GM20431 (cell line): ENCODE measurements around the gene PIGL.

Experiments used
- in situ Hi-C: fragments of 300-500 bp; cut with MseI, MboI; formaldehyde crosslinking; loops from one replicate; pipeline ENCODE4 v1.15.0; 2020; ENCODE audit warnings: low sequenced_read_pairs; ENCODE audit not compliant: unreplicated experiment

PIGL gene

GRCh38 chr17:16346721-16347271 is 129.8 kb downstream of the PIGL start:
- in situ Hi-C loops: no loop called here

GRCh38 chr17:16348586-16348985 is 131.6 kb downstream of the PIGL start:
- in situ Hi-C loops: no loop called here

- in situ Hi-C loops: no loop called here
Measured at GRCh38 chr17:16349431-16349830, 132.4 kb downstream of the PIGL start.

DNA sequence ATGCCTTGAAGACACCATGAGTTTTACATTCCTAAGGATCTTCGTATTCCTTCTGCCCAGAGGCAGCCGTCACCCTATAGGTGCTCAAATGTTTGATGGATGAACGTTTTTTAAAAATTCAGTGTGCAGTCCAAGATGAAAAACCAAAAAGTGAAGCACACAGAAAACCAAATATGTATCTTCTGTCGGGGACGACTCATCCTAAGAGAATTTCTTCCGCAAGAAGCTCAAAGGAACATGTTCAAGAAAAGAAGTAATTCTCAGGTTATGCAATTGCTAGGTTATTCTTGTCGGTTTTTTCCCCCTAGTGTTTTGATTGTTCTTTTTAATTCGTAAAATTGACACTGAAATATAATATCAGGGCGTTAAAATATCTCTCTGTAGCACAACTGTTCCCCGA is 134.8 kb downstream of the PIGL start:
- in situ Hi-C loops: no loop called here

DNA sequence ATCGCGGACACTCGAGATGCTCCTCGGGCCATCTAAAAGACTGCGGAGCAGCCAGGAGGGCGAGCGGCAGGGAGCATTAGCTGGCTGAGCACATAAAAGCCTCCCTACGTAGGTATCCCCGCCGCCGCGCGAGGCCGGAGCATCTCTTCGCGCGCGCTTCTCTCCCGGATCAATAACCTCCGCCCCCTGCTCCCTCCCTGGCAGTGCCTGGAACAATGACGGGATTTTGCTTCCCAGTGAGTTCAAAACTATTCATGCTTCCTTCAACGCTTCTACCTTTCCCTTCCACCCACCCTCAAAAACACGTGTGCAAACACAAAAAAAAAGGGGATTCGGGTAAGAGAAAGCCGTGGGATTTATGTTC is 135.3 kb downstream of the PIGL start:
- in situ Hi-C loops: no loop called here

- in situ Hi-C loops: no loop called here
Measured at GRCh38 chr17:16352667-16353316, 135.8 kb downstream of the PIGL start.

DNA sequence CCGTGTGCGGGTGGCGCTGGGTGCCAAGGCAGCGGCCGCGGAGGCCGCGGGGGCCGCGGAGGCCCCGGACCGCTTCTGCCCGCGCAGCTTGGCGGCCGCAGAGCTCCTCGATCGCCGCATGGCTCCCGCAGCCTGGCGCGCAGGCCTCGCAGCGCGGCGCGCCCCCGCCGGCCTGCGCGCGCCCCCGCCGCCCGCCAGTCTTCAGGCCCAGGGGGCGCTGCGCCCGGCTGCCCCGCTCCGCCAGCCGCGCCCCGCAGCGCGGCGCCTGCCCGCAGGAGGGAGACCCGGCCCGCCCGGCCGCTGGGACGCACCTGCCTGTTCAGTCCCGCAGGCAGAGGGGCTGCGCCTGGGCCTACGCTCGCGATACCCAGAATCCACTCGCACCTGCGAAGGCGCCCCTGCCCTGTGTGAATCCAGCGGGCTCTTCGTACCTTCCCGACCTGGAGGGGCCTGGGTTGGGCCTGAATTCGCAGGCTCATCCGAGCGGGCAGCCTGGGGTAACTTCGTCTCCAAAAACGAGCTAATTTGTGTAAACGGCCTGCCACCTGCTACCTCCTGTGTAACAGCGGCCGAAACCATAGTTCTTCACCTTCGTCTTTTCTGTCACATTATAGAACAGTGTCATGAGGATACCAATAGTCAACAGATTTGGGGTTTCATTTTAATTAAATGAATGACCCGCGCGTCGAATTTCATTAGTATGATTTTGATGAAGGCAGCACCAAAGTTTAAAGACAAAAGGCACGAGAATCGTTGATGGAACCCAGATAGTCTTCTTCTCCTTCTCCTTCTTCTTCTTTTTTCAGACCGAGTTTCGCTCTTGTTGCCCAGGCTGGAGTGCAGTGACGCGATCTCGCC is 136.5 kb downstream of the PIGL start, which contains the start of gene CENPV:
Gene CENPV (minus strand): TSS at position 153 of the 858 bp plus-strand sequence. CDS start 33 bp downstream, at position 120.
- in situ Hi-C loops: no loop called here

DNA sequence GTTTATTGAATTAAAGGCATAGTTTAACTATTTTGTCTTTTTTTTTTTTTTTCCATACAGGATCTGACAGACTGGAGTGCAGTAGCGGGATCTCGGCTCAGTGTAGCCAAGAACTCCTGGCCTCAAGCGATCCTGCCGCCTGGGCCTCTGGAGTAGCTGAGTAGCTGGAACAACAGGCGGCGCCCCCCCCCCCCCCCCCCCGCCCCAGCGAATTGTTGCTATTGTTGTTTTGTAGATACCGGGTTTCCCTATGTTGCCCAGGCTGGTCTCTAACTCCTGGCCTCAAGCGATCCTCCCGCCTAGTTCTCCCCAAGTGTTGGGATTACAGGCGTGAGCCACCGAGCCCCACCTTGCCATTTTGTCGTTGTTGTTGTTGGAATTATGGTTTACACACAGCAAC is 137.6 kb downstream of the PIGL start:
- in situ Hi-C loops: no loop called here

DNA sequence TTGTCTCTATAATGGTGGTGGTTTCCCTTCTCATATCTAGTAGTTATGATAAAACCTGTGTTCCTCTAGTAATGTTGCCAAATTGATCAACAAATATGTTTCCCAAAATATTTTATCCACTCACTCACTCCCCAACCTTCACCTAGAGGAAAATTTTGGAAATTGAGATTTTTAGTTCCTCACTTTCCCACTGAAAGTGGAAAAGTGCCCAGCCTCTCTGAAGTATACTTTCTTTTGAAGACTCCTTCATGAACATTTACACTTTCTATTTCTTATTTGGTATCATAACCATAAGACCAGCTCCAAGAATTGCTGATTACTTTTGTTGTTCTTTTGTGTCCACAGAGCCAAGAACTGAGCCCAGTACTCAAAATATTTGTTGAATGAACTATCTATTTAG is 141.4 kb downstream of the PIGL start:
- in situ Hi-C loops: no loop called here

DNA sequence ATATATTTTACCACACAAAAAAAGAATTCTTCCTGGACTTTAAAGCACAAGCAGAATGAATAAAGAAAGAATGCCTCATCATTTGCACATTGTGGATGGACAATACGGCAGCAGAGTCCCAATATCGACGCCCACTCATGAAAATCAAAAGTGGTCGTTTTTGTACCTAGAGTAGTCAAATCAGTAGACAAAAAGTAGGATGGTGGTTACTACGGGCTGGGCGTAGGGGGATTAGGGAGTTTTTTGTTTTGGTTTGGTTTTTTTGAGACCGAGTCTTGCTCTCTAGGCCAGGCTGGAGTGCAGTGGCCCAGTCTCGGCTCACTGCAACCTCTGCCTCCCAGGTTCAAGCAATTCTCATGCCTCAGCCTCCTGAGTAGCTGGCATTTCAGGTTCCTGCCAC is 144.9 kb downstream of the PIGL start:
- in situ Hi-C loops: loop anchor here (10.0 kb wide), 2 partner anchors 53 to 163 kb away; partner anchors contain the start of gene TRPV2

- in situ Hi-C loops: loop anchor here (10.0 kb wide), 2 partner anchors 51 to 161 kb away; partner anchors contain the start of gene TRPV2
Measured at GRCh38 chr17:16363749-16364536, 146.9 kb downstream of the PIGL start.

GRCh38 chr17:16364625-16365024 is 147.6 kb downstream of the PIGL start:
- in situ Hi-C loops: loop anchor here (10.0 kb wide), 2 partner anchors 50 to 160 kb away; partner anchors contain the start of gene TRPV2

DNA sequence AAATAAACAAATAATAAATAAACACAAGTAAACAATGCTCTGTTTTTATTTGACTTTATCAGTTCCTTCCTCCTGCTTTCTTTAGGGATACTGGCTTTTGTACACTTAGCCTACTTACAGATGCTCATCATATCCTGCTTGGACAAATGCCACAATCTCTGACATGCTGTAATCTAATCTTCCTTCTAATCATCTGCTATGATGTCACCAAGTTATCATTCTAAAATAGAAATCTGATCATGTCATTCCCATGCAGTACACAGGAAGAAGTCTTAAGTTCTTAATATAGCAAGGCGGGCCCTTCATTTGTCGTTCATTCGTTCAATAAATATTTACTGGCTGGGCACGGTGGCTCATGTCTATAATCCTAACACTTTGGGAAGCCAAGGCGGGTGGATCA is 154.7 kb downstream of the PIGL start:
- in situ Hi-C loops: no loop called here

DNA sequence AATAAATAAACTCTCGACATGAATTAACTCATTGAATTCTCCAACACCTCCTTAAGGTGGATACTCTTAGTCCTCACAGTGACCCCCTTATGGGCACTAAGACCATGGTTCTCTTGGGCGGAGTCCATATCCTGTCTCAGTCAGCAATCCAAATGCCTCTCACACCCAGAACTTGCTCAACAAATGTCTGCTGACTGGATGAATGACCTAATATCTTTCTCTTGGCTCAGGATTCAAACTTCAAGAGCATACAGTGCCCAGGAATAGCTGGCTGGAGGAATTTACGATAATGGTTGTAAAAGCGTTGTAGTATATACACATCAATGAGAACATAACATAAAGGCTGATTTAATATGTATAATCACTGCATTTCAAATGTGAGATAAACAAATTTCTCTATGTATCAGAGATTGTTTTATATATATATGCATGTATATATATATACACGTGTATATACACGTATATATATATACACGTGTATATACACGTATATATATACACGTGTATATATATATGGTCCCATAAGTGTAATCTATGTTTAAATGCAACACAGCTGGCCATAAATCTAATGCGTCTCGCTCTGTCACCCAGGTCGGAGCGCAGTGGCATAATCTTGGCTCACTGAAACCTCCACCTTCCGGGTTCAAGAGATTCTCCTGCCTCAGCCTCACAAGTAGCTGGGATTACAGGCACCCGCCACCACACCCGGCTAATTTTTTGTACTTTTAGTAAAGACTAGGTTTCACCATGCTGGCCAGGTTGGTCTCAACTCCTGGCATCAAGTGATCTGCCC is 157.3 kb downstream of the PIGL start:
- in situ Hi-C loops: no loop called here
